IPS DF 19.7 (cell line): ENCODE data around the gene DNAH12.

ENCODE experiments used
- DNase-seq: peaks from one replicate; pipeline ENCODE4 v3.0.0-alpha.2; 2013; ENCODE audit warnings: low read depth, low spot score

DNAH12 gene, protein sequence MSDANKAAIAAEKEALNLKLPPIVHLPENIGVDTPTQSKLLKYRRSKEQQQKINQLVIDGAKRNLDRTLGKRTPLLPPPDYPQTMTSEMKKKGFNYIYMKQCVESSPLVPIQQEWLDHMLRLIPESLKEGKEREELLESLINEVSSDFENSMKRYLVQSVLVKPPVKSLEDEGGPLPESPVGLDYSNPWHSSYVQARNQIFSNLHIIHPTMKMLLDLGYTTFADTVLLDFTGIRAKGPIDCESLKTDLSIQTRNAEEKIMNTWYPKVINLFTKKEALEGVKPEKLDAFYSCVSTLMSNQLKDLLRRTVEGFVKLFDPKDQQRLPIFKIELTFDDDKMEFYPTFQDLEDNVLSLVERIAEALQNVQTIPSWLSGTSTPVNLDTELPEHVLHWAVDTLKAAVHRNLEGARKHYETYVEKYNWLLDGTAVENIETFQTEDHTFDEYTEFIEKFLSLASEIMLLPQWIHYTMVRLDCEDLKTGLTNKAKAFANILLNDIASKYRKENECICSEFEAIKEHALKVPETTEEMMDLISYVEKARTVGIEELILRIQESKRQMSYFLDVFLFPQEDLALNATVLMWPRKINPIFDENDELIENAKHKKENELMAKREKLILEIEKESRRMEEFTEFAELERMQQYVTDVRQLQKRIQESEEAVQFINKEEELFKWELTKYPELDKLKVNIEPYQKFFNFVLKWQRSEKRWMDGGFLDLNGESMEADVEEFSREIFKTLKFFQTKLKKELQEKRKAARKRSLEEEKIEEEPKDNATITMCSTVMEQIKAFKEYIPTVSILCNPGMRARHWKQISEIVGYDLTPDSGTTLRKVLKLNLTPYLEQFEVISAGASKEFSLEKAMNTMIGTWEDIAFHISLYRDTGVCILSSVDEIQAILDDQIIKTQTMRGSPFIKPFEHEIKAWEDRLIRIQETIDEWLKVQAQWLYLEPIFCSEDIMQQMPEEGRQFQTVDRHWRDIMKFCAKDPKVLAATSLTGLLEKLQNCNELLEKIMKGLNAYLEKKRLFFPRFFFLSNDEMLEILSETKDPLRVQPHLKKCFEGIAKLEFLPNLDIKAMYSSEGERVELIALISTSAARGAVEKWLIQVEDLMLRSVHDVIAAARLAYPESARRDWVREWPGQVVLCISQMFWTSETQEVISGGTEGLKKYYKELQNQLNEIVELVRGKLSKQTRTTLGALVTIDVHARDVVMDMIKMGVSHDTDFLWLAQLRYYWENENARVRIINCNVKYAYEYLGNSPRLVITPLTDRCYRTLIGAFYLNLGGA (N-terminal part only)

GRCh38 chr3:57544181-57545125 lies at the start of gene DNAH12:
Gene DNAH12, minus strand, starts transcription at chr3:57544344. Its CDS starts 1,474 bp downstream, at chr3:57542870.
- DNase-seq, result peak; percentile 86

DNA sequence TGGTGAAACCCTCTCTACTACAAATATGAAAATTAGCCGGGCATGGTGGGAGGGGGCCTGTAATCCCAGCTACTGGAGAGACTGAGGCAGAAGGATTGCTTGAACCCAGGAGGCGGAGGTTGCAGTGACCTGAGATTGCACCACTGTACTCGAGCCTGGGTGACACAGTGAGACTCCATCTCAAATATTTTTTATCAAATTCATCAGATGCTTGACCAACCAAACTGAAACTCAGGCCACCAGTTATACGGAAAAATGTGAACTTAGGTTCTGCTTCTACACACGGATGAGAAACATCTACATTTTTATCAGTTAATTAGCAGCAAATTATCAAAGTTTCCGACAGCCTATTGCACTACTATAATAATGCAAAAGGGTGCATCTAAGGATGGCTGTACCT lies 48.2 kb upstream of the DNAH12 start:
- DNase-seq, result no peak

GRCh38 chr3:57587905-57588304 lies 43.8 kb upstream of the DNAH12 start:
- DNase-seq, result no peak

- no peak for DNase-seq
Measured at GRCh38 chr3:57586778-57587177, 42.6 kb upstream of the DNAH12 start.

DNA sequence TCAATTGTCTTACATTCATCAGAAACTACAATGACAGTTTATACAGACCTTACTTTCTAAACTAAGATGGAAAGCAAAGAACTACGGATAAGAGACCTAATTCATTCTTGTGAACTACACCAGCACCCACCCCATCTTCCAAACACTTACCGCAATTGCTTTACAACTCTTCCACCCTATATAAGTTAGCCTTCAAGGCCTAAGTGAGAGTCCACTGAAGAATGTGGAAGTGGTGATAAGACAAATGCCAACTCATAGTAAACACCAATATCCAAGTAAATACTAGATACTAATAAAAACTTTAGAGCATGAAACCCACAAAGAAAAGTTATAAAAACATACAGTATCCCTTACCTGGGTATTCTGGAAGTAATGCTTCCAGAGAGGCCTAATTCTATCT lies 39.4 kb upstream of the DNAH12 start:
- DNase-seq, result no peak

DNA sequence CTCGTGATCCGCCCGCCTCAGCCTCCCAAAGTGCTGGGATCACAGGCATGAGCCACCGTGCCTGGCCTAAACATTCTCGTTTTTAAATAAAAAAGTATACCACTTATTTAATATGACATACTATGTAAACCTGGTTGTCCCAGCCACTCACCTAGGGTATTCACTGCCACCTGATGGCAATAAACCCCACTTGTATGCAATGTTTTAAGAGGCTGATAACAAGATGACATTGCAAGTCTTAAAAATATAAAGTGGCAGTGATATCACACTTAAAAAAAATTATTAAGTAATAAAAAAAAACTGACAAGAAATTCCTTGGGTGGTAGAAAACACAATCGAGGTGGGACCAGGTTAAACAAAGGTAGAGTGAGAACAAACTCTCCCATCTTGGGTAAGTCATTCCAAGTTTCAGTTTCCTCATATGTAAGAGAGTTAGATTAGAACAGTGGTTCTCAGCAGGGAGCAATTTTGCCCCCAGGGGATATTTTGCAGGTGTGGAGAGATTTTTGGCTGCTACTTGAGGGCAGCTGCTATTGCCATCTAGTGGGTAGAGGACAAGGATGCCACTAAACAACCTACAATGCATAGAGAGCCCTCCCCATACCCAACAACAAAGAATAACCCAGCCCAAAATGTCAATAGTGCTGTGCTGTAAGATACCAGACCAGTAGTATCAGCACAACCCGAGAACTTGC lies 38.5 kb upstream of the DNAH12 start:
- DNase-seq, result no peak

- no peak for DNase-seq
Measured at GRCh38 chr3:57577801-57578200, 33.7 kb upstream of the DNAH12 start.

DNA sequence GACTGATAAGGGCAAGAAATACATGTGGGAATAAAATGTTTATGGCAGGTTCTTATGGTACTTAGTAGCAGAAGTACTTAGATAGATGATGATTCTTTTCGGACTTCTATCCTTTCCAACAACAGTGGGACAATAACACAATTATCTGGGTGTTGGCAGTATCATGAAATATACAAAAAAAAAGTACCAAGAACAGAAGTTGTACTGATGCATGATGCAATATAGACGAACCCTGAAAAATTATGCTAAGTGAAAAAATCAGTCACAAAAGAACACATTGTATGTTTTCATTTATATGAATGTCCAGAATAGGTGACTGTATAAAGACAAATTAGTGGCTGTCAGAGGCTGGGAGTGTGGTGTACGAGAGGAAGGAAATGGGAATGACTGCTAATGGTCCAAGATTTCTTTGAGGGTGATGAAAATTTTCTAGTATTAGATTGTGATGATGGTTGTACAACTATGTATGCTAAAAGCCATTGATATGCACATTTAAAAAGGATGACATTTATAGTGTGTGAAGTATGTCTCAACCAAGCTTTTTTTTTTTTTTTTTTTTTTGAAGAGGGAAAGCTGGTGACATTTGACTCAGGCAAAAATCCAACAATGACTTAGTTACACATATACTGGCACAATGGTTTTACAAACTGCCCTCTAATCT lies 32.0 kb upstream of the DNAH12 start:
- no peak for DNase-seq

DNA sequence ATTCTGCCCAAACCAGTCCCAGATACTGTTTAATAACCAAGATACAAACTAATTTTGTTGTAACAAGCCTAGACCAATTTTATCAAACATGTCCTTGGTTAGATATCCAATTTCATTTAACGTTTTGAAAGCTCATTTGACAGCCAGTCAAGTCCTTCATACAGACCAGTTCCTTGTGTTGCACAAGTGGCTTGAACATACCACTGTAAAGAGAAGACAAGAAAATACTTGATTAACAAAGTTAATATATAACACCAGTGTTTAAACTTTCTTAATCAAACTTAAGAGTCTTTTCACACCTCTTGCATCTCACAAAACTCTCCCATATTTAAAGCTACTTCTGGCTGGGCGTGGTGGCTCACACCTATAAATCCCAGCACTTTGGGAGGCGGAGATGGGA lies 28.0 kb upstream of the DNAH12 start:
- no peak for DNase-seq

DNA sequence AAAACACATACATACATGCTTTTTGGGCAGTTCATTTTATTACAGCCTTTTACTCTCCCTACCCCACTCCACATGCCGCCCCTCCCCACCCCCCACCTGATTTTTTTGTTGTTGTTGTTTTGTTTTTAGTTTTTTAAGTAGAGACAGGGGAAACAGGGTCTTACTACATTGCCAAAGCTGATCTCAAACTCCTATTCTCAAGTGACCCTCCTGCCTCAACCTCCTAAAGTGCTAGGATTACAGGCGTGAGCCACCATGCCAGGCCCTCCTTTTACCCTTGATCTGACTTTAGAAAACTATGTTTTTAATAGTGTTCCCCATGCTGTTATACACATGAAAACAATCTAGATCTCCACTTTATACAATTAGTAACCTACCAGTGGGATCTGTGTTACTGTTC lies 26.7 kb upstream of the DNAH12 start:
- no peak for DNase-seq

GRCh38 chr3:57569859-57570450 lies 25.8 kb upstream of the DNAH12 start:
- DNase-seq, result no peak

GRCh38 chr3:57559526-57559925 lies 15.4 kb upstream of the DNAH12 start:
- no peak for DNase-seq

GRCh38 chr3:57557085-57557537 lies 13.0 kb upstream of the DNAH12 start:
- no peak for DNase-seq

DNA sequence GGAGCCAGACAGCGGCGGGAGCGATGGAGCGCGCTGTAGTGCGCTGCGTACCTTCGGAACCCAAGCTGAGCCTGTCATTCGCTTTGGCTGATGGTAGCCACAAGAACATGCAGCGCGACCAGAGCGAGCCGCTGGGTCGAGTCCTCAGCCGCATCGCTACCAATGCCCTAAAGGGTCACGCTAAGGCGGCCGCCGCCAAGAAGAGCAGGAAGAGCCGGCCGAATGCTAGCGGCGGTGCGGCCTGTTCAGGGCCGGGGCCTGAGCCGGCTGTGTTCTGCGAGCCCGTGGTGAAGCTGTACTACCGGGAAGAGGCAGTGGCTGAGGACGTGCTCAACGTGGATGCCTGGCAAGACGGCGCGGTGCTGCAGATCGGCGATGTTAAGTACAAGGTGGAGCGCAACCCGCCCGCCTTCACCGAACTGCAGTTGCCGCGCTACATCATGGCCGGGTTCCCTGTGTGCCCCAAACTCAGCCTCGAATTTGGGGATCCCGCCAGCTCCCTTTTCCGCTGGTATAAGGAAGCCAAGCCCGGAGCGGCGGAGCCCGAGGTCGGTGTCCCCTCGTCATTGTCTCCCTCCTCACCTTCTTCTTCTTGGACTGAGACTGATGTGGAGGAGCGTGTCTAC lies 12.4 kb upstream of the DNAH12 start:
- DNase-seq, result no peak

- no peak for DNase-seq
Measured at GRCh38 chr3:57555738-57556458, 11.8 kb upstream of the DNAH12 start, which contains the start of gene PDE12. Gene PDE12, plus strand, starts transcription at chr3:57556274. Its CDS starts 106 bp downstream, at chr3:57556380.

DNA sequence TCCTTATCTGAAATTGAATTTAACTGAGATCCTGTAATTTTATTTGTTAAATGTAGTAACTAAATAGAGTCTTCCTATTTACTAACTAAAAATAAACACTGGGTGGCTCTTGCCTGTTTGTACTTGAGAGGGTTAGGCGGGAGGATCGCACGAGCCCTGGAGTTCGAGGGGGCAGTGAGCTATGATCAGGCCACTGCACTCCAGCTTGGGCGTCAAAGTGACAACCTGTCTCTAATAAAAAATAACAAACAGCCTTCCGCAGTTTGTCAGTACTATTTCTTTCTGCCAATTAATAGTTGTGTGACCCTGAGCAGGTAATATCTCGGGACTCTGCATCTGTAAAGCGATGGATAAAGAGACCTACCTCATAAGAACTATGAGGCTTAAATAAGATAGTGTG lies 11.2 kb upstream of the DNAH12 start:
- DNase-seq, result no peak

DNA sequence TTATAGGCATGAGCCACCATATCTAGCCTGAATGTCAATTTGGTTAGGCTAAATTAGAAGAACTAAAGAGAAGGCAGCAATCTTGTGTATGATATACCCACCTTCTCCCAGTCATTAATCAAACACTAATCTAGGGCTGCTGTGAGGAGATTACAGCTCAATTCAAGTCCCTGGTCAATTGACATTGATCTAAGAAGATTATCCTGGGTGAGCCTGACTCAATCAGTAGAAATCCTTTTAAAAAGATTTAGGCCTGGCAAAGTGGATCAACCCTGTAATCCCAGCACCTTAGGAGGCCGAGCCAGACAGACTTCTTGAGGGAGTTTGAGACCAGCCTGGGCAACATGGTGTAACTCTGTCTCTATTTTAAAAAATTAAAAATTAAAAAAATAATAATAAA lies 2.5 kb upstream of the DNAH12 start:
- DNase-seq, result no peak
